Measurements from ENCODE around the gene KRT82.

DNA sequence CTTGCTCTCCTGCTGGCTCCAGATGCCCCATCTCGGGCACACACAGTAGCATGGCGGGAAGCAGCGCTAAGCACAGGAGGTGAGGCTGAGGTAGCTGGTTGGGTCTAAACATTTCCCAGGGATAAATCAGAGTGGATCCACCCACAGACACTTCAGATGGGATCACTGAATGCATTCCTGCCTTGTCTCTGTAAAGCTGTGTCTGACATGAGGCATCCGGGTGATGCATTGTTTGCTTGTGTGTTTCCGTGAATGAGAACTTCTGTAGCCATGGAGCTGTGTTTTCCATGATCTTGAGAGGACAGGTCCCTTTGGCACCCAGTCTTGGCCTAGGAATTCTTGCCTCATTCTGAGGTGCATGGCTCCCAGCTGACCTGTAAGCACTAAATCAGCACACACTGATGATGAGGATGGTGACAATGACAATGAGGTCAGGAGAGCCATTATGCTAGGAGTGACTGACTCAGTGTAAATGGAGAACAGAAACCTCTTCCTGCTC is 34.7 kb upstream of the KRT82 start:
- TF ChIP-seq RFX5 (IDR thresholded peaks at IDR 0.05) (no peak), POLR2A (IDR thresholded peaks at IDR 0.05; ENCODE audit: low read length) (no peak), FOSB (CRISPR knock-in tag; IDR thresholded peaks at IDR 0.05) (no peak), ZFP36 (IDR thresholded peaks at IDR 0.05; ENCODE audit: borderline replicate concordance, partially characterized antibody) (no peak)
- TF ChIP-seq, protein P1, sequence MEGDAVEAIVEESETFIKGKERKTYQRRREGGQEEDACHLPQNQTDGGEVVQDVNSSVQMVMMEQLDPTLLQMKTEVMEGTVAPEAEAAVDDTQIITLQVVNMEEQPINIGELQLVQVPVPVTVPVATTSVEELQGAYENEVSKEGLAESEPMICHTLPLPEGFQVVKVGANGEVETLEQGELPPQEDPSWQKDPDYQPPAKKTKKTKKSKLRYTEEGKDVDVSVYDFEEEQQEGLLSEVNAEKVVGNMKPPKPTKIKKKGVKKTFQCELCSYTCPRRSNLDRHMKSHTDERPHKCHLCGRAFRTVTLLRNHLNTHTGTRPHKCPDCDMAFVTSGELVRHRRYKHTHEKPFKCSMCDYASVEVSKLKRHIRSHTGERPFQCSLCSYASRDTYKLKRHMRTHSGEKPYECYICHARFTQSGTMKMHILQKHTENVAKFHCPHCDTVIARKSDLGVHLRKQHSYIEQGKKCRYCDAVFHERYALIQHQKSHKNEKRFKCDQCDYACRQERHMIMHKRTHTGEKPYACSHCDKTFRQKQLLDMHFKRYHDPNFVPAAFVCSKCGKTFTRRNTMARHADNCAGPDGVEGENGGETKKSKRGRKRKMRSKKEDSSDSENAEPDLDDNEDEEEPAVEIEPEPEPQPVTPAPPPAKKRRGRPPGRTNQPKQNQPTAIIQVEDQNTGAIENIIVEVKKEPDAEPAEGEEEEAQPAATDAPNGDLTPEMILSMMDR (IDR thresholded peaks at IDR 0.05) = no peak
- TF ChIP-seq, protein P2, sequence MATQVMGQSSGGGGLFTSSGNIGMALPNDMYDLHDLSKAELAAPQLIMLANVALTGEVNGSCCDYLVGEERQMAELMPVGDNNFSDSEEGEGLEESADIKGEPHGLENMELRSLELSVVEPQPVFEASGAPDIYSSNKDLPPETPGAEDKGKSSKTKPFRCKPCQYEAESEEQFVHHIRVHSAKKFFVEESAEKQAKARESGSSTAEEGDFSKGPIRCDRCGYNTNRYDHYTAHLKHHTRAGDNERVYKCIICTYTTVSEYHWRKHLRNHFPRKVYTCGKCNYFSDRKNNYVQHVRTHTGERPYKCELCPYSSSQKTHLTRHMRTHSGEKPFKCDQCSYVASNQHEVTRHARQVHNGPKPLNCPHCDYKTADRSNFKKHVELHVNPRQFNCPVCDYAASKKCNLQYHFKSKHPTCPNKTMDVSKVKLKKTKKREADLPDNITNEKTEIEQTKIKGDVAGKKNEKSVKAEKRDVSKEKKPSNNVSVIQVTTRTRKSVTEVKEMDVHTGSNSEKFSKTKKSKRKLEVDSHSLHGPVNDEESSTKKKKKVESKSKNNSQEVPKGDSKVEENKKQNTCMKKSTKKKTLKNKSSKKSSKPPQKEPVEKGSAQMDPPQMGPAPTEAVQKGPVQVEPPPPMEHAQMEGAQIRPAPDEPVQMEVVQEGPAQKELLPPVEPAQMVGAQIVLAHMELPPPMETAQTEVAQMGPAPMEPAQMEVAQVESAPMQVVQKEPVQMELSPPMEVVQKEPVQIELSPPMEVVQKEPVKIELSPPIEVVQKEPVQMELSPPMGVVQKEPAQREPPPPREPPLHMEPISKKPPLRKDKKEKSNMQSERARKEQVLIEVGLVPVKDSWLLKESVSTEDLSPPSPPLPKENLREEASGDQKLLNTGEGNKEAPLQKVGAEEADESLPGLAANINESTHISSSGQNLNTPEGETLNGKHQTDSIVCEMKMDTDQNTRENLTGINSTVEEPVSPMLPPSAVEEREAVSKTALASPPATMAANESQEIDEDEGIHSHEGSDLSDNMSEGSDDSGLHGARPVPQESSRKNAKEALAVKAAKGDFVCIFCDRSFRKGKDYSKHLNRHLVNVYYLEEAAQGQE (IDR thresholded peaks at IDR 0.05) = no peak
- TF ChIP-seq, protein P3, sequence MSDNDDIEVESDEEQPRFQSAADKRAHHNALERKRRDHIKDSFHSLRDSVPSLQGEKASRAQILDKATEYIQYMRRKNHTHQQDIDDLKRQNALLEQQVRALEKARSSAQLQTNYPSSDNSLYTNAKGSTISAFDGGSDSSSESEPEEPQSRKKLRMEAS (IDR thresholded peaks at IDR 0.05) = no peak
